ENCODE measurements around the gene AEN. TPM values are rescaled to one million over a fixed set of nuclear protein-coding genes. Genes with fewer than 3 reads are reported as not detected.
"Not testable (repeated sequence)": the region's sequence is repeated elsewhere in the genome, so short reads cannot be mapped to it uniquely, and the experiment has no call there.

Gene AEN
- total RNA-seq, 1 donor from 2014 or later, result 74.2 TPM

- H3K9me3 Mint-ChIP-seq; DNase-seq (ENCODE audit: low spot score); intact Hi-C loops (cut with micrococcal nuclease); H3K27ac Mint-ChIP-seq; H3K27me3 Mint-ChIP-seq (ENCODE audit: insufficient read depth): not testable (repeated sequence)
- Mint-ChIP-seq H3K4me3 (peak overlapping the region; percentile 63), H3K36me3 (ENCODE audit: low read depth) (peaks cover 36% of the 10 kb centered on the region), H3K4me1 (ENCODE audit: low read depth) (peaks cover 70% of the 10 kb centered on the region)
These were observed 21.4 kb downstream of the AEN start for GRCh38 chr15:88642514-88642913.

DNA sequence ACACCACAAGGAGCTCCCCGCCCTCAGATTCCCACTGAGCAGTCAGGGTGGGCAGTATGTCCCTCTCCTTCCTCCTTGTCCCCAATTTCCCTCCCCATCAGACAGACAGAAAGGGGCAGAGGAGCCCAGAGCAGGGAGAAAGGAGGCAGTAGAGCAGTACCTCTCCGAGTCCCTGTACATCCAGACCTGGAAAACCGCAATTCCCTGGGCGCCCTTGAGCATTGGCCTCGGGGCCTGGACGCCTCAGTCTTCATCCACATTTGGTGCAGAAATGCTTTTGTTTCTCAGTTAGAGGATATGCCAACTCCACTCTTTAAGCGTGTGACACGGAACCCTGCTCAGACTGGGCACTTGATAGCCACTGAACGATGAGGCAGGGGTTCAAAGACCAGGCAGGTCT lies 23.6 kb downstream of the AEN start:
- H3K4me3 Mint-ChIP-seq, result no peak overlapping the region
- H3K27me3 Mint-ChIP-seq (ENCODE audit: insufficient read depth), result no peaks in the 10 kb centered on the region
- no peaks in the 10 kb centered on the region for H3K9me3 Mint-ChIP-seq
- H3K36me3 Mint-ChIP-seq (ENCODE audit: low read depth), result peaks cover 47% of the 10 kb centered on the region
- H3K4me1 Mint-ChIP-seq (ENCODE audit: low read depth), result peaks cover 73% of the 10 kb centered on the region
- no peak overlapping the region for H3K27ac Mint-ChIP-seq
- intact Hi-C loops (cut with micrococcal nuclease), result no loop called here
- DNase-seq (ENCODE audit: low spot score), result no peak

DNA sequence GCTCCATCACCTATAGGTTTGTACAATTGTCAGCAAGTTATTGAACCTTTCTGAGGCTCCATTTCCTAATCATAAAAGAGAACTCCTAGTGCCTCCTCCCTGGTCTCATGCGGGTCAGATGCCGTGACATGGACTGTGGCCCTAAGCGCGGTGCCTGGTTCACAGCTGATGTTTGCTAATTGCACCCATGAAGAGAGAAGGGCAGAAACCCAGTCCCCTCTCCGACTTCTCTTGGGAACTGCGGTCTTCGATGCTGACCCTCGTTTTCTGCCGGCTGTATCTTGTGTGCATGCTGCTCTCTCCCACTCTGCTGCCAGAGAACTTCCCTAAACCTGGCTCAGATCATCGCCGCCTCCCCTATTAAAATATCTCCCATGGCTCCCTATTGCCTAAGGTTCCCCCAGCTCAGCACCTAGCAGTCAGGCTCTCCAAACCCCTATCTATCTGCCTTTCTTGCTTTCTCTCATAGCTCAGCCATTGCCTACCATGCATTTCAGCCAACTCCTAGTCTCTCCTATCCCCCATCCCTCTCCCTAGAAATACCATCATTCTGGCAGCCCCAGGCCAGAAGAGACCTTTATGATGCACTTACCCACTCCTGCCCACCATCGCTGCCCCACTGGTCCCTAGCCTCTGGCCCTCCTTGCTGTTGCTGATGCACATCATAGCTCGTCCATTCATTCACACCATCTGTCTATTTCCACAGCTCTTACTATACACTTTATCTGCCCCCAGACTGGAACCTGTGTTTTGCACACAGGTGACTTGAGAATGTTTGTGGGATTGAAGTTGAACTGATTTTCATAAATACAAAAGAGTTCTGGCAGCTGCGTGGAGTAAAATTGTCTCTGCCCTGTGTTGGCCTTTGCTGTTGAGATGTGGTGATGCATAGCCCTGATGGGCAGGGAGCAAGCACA lies 24.3 kb downstream of the AEN start:
- no peaks in the 10 kb centered on the region for H3K9me3 Mint-ChIP-seq
- no peaks in the 10 kb centered on the region for H3K27me3 Mint-ChIP-seq (ENCODE audit: insufficient read depth)
- no peak for DNase-seq (ENCODE audit: low spot score)
- peak overlapping the region; percentile 4 for H3K27ac Mint-ChIP-seq
- no peak overlapping the region for H3K4me3 Mint-ChIP-seq
- H3K4me1 Mint-ChIP-seq (ENCODE audit: low read depth), result peaks cover 67% of the 10 kb centered on the region
- peaks cover 41% of the 10 kb centered on the region for H3K36me3 Mint-ChIP-seq (ENCODE audit: low read depth)
- intact Hi-C loops (cut with micrococcal nuclease), result no loop called here

- no peak overlapping the region for H3K4me3 Mint-ChIP-seq
- intact Hi-C loops (cut with micrococcal nuclease), result no loop called here
These were observed 24.9 kb downstream of the AEN start for GRCh38 chr15:88646088-88646405.

DNA sequence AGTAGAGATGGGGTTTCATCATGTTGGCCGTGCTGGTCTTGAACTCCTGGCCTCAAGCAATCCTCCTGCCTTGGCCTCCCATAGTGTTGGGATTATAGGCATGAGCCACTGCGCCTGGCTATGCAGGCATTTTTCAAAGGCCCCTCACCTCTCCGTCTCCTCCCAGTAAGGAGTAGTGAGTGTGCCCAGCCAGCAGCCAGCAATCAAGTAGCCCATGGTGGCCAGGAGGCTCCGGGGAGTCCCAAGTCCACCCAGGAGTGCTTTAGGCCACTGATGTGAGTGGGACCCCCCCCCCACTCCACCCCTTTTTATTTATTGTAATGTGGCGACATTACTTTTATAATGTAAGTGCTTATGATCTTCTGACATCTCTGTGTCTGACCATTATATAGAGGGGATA lies 25.8 kb downstream of the AEN start:
- peak overlapping the region; percentile 67 for H3K27ac Mint-ChIP-seq
- no peaks in the 10 kb centered on the region for H3K9me3 Mint-ChIP-seq
- DNase-seq (ENCODE audit: low spot score), result no peak
- H3K36me3 Mint-ChIP-seq (ENCODE audit: low read depth), result peaks cover 42% of the 10 kb centered on the region
- intact Hi-C loops (cut with micrococcal nuclease), result no loop called here
- no peak overlapping the region for H3K4me3 Mint-ChIP-seq
- H3K4me1 Mint-ChIP-seq (ENCODE audit: low read depth), result peaks cover 70% of the 10 kb centered on the region
- no peaks in the 10 kb centered on the region for H3K27me3 Mint-ChIP-seq (ENCODE audit: insufficient read depth)

More at GRCh38 chr15:88646088-88646405, 24.9 kb downstream of the AEN start:
- H3K27me3 Mint-ChIP-seq (ENCODE audit: insufficient read depth), result no peaks in the 10 kb centered on the region
- no peak overlapping the region for H3K27ac Mint-ChIP-seq
- peaks cover 39% of the 10 kb centered on the region for H3K36me3 Mint-ChIP-seq (ENCODE audit: low read depth)
- no peaks in the 10 kb centered on the region for H3K9me3 Mint-ChIP-seq
- no peak for DNase-seq (ENCODE audit: low spot score)
- peaks cover 65% of the 10 kb centered on the region for H3K4me1 Mint-ChIP-seq (ENCODE audit: low read depth)

DNA sequence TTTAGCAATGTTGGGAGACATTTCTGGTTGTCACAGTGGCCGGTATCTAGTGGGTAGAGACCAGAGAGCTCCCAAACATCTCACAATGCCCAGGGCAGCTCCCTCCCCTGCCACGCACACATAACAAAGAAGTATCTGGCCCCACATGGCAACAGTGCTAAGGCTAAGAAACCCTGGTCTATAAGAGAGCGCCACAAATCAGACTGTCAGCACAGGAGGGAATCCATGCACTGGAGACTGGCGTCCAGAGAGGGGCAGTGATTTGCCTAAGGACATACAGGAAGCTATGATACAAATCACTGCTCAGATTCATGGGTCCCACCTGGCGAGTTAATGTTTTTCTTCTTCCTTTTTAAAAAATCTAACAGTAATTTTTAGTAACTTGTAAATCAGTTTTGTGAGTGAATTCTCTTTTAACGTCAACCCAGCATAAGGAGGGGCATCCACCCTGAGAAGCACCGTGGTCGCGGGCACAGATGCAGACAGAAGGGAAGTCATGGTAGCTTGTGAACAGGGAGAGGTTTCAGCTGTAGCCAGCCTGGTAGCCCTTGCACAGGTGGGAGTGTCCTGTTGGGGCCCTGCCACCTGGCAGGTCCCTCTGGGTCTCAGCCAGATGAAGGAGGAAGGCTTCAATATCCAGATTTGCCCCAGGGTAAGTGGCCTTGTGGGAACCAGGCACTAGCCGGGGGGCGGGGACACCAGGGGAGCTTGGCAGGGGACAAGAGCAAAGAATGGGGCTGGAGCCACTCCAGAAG lies 26.4 kb downstream of the AEN start:
- DNase-seq (ENCODE audit: low spot score), result no peak
- intact Hi-C loops (cut with micrococcal nuclease), result no loop called here
- Mint-ChIP-seq H3K4me3 (peak overlapping the region; percentile 7), H3K27me3 (ENCODE audit: insufficient read depth) (no peaks in the 10 kb centered on the region), H3K36me3 (ENCODE audit: low read depth) (peaks cover 38% of the 10 kb centered on the region), H3K4me1 (ENCODE audit: low read depth) (peaks cover 65% of the 10 kb centered on the region), H3K27ac (peak overlapping the region; percentile 67), H3K9me3 (no peaks in the 10 kb centered on the region)

- H3K27ac Mint-ChIP-seq, result peak overlapping the region; percentile 85
- H3K36me3 Mint-ChIP-seq (ENCODE audit: low read depth), result peaks cover 43% of the 10 kb centered on the region
- DNase-seq (ENCODE audit: low spot score), result no peak
- H3K4me3 Mint-ChIP-seq, result peak overlapping the region; percentile 78
- no peaks in the 10 kb centered on the region for H3K9me3 Mint-ChIP-seq
- H3K4me1 Mint-ChIP-seq (ENCODE audit: low read depth), result peaks cover 69% of the 10 kb centered on the region
- no peaks in the 10 kb centered on the region for H3K27me3 Mint-ChIP-seq (ENCODE audit: insufficient read depth)
- intact Hi-C loops (cut with micrococcal nuclease), result no loop called here
These were observed 27.4 kb downstream of the AEN start for GRCh38 chr15:88648357-88649214.

DNA sequence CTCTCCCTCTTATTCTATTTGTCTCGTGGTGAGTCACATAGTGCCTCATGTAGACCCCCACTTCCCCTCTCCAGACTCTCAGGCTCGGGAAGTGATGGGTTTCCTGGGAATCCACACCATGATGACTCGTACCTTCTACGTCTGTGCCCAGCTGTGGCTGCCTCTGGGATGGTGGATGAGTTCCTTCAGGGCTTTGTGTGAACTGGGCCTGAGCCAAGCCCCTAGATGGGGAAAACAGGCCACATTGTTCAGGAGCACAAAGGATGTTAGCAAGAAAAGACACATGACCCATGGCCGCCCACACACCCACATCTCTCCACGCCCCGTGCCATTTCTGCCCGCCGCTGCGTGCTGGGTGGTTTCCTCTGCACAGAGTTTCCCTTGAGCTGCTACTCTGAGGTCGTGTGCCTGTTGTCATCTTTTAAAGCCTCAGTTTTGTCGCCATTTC lies 28.2 kb downstream of the AEN start:
- no peaks in the 10 kb centered on the region for H3K9me3 Mint-ChIP-seq
- H3K27me3 Mint-ChIP-seq (ENCODE audit: insufficient read depth), result no peaks in the 10 kb centered on the region
- peak; percentile 52 for DNase-seq (ENCODE audit: low spot score)
- peaks cover 63% of the 10 kb centered on the region for H3K4me1 Mint-ChIP-seq (ENCODE audit: low read depth)
- H3K36me3 Mint-ChIP-seq (ENCODE audit: low read depth), result peaks cover 38% of the 10 kb centered on the region
- intact Hi-C loops (cut with micrococcal nuclease), result no loop called here
- H3K4me3 Mint-ChIP-seq, result peak overlapping the region; percentile 78
- peak overlapping the region; percentile 85 for H3K27ac Mint-ChIP-seq

DNA sequence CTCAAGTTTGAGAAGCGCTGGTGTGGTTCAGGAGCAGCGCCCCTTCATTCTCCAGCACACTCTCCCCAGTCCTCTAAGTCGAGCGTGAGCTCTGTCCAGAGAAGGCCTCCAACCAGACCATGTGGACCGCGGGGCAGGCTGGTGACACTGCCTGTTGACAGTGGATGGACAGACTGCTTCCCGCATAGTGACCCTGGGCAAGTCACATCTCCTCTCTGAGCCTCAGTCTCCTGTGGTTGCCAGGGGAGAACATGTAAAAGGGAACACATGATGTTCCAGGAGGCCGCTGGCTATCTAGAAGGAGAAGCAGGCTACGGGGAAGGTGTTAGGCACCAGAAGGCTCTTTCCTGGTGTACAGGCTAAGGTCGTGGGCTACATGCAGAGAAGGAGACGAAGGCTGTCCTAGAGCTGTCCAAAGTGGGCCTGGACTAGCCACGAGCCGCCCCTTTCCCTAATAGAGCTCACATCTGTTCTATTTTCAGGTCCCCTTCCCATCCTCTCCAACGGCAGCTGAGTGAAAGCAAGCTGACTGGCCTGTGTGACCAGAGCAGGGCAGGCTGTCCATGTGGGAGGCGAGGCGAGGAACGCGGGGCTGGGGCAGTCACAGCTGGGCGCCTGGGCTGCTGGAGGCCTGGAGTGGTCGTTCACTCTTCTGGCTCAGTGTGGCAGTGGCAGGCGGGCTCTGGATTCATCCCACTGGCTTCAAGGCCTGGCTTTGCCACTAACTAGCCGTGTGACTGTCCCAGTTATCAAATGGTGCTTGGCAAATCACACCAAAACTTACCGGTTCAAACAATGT lies 28.8 kb downstream of the AEN start:
- H3K27ac Mint-ChIP-seq, result peak overlapping the region; percentile 85
- H3K27me3 Mint-ChIP-seq (ENCODE audit: insufficient read depth), result no peaks in the 10 kb centered on the region
- H3K9me3 Mint-ChIP-seq, result no peaks in the 10 kb centered on the region
- H3K4me1 Mint-ChIP-seq (ENCODE audit: low read depth), result peaks cover 58% of the 10 kb centered on the region
- peaks cover 40% of the 10 kb centered on the region for H3K36me3 Mint-ChIP-seq (ENCODE audit: low read depth)
- H3K4me3 Mint-ChIP-seq, result peak overlapping the region; percentile 78
- no peak for DNase-seq (ENCODE audit: low spot score)
- intact Hi-C loops (cut with micrococcal nuclease), result no loop called here

DNA sequence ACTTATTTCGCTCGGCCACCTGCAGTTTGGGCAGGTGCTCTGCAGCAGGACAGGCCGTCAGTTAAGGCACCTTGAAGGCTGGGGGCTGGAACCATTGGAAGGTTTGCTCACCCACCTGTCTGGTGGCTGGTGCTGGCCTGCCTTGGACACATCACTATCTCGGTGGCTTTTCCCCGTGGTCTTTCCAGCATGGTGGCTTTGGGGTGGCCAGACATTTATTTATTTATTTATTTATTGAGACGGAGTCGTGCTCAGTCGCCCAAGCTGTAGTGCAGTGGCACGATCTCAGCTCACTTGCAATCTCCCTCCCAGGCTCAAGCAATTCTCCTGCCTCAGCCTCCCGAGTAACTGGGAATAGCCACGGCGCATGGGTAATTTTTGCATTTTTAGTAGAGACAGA lies 29.4 kb downstream of the AEN start:
- H3K27ac Mint-ChIP-seq, result no peak overlapping the region
- DNase-seq (ENCODE audit: low spot score), result no peak
- no peak overlapping the region for H3K4me3 Mint-ChIP-seq
- H3K27me3 Mint-ChIP-seq (ENCODE audit: insufficient read depth), result no peaks in the 10 kb centered on the region
- H3K9me3 Mint-ChIP-seq, result no peaks in the 10 kb centered on the region
- H3K4me1 Mint-ChIP-seq (ENCODE audit: low read depth), result peaks cover 52% of the 10 kb centered on the region
- intact Hi-C loops (cut with micrococcal nuclease), result no loop called here
- peaks cover 38% of the 10 kb centered on the region for H3K36me3 Mint-ChIP-seq (ENCODE audit: low read depth)

DNA sequence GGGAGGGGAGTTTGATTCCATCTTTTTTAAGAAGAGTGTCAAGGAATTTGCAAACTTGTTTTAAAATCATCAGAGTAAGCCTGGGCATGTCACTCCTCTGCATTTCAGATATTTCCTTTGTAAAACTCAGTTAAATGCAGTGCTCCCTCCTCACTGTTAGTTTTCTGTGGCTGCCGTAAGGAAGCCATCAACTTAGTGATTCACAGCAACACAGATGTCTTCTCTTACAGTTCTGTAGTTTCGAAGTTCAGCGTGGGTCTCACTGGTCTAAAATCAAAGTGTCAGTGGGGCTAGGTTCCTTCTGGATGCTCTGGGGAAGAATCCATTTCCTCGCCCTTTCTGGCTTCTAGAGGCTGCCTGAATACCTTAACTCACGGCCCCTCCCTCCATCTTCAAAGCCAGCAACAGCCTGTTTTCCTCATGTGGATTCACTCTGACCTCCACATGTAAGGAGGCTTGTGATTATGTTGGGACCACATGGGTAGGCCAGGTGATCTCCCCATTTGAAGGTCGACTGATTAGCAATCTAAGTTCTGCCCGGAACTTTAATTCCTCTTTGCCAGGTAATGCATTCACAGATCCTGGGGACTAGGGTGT lies 30.1 kb downstream of the AEN start:
- H3K9me3 Mint-ChIP-seq, result no peaks in the 10 kb centered on the region
- peaks cover 45% of the 10 kb centered on the region for H3K4me1 Mint-ChIP-seq (ENCODE audit: low read depth)
- no peaks in the 10 kb centered on the region for H3K27me3 Mint-ChIP-seq (ENCODE audit: insufficient read depth)
- intact Hi-C loops (cut with micrococcal nuclease), result no loop called here
- H3K4me3 Mint-ChIP-seq, result no peak overlapping the region
- H3K36me3 Mint-ChIP-seq (ENCODE audit: low read depth), result peaks cover 31% of the 10 kb centered on the region
- no peak overlapping the region for H3K27ac Mint-ChIP-seq
- DNase-seq (ENCODE audit: low spot score), result no peak

DNA sequence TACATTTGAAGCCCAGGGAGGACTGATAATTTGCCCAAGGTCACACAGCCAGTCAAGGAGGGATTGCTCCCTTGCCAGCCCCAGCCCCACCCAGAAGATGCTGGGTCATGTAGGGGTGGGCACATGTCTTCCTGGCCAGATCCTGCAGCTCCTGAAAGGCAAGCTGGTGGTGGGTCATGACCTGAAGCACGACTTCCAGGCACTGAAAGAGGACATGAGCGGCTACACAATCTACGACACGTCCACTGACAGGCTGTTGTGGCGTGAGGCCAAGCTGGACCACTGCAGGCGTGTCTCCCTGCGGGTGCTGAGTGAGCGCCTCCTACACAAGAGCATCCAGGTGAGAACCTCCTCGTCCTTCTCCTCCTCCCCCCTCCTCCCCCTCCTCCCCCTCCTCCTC lies 30.8 kb downstream of the AEN start:
- no peak for DNase-seq (ENCODE audit: low spot score)
- intact Hi-C loops (cut with micrococcal nuclease), result no loop called here
- Mint-ChIP-seq H3K36me3 (ENCODE audit: low read depth) (peaks cover 28% of the 10 kb centered on the region), H3K4me1 (ENCODE audit: low read depth) (peaks cover 42% of the 10 kb centered on the region), H3K9me3 (no peaks in the 10 kb centered on the region), H3K27ac (no peak overlapping the region), H3K27me3 (ENCODE audit: insufficient read depth) (no peaks in the 10 kb centered on the region), H3K4me3 (no peak overlapping the region)

Data from activated T-helper 1 cell treated with anti-CD3 and anti-CD28 coated beads, Interleukin-12 subunit alpha, Interleukin-12 subunit beta, Interleukin-2, Interleukin-4 antibody, amounts not matched to agents 30 ng/mL and 10 ng/mL and 1 ng/mL, durations not matched to agents 14 hours and 24 hours and 36 hours (primary cell).